NB4 (cell line): ENCODE measurements around the gene NHEJ1.

ENCODE experiments used
- CTCF ChIP-seq: IDR thresholded peaks from one replicate; pipeline ENCODE4 v1.5.1; 2012; ENCODE audit warnings: low read depth, low read length
- MYC ChIP-seq: IDR thresholded peaks from 2 replicates; pipeline ENCODE4 v1.6.1; 2011; ENCODE audit warnings: low read depth, low read length

- no peak for TF ChIP-seq CTCF
- no peak for TF ChIP-seq MYC
Measured at GRCh38 chr2:219133976-219134375, 26.6 kb downstream of the NHEJ1 start.
